K562 (cell line): ENCODE measurements around the gene AMZ2. TPM values are rescaled to one million over a fixed set of nuclear protein-coding genes. Genes with fewer than 3 reads are reported as not detected.
A peak's percentile ranks its signal among the peaks of the same experiment; 100 is the strongest.

Experiments used
- ATF7 ChIP-seq: fragments of 450-650 bp; IDR thresholded peaks from 2 replicates; pipeline ENCODE4 v1.7.1; 2014; ENCODE audit warnings: mild to moderate bottlenecking, moderate library complexity
- CGGBP1 ChIP-seq: fragments of 250-450 bp; sonication (Bioruptor Pico); IDR thresholded peaks from 2 replicates; pipeline ENCODE4 v1.9.0; 2021; ENCODE audit warnings: mild to moderate bottlenecking
- CXXC5 ChIP-seq: fragments of 250-450 bp; sonication (Bioruptor Pico); IDR thresholded peaks from 2 replicates; pipeline ENCODE4 v1.8.0; 2022; ENCODE audit warnings: inconsistent platforms, mild to moderate bottlenecking, moderate library complexity
- DIDO1 ChIP-seq: fragments of 450-650 bp; IDR thresholded peaks from 2 replicates; pipeline ENCODE4 v1.6.1; 2016; ENCODE audit warnings: low read depth, missing biosample characterization, missing genetic modification characterization
- NEUROD1 ChIP-seq: fragments of 150-350 bp; IDR thresholded peaks from 2 replicates; pipeline ENCODE4 v1.6.1; 2014; ENCODE audit warnings: borderline replicate concordance, low read length, low read depth; ENCODE audit not compliant: partially characterized antibody
- POLR2H ChIP-seq: IDR thresholded peaks from 2 replicates; pipeline ENCODE4 v1.6.1; 2016; ENCODE audit warnings: missing genetic modification characterization, low read depth, mild to moderate bottlenecking, control low read depth, missing compliant biosample characterization, moderate library complexity
- RBM17 ChIP-seq: fragments of 200-400 bp; formaldehyde crosslinking; IDR thresholded peaks from 2 replicates; pipeline ENCODE4 v1.6.1; 2017; ENCODE audit warnings: low read depth, mild to moderate bottlenecking, low read length, borderline replicate concordance
- TEAD1 ChIP-seq, 2 experiments: fragments of 450-650 bp in 1 of 2; sonication (generic) in 1 of 2; formaldehyde crosslinking; IDR thresholded peaks; 2 replicates each; pipeline versions ENCODE4 v1.4.0 to v1.8.0; 2020 to 2022; ENCODE audit warnings: mild to moderate bottlenecking in 2 of 2, missing genetic modification reagents in 1 of 2
- THRB ChIP-seq: fragments of 450-650 bp; formaldehyde crosslinking; conservative IDR thresholded peaks from 2 replicates; pipeline ENCODE4 v1.4.0; 2022; ENCODE audit warnings: mild to moderate bottlenecking, missing genetic modification characterization
- XRCC5 ChIP-seq: fragments of 200-400 bp; formaldehyde crosslinking; IDR thresholded peaks from 2 replicates; pipeline ENCODE4 v1.6.1; 2017; ENCODE audit warnings: low read depth, mild to moderate bottlenecking, low read length
- ZNF143 ChIP-seq: sonication (generic); formaldehyde crosslinking; IDR thresholded peaks from 2 replicates; pipeline ENCODE4 v1.9.0; 2022; ENCODE audit warnings: mild to moderate bottlenecking, missing genetic modification reagents
- polyA plus RNA-seq, 8 experiments: library from polyadenylated mRNA; depleted of rRNA in 4 of 8; stranded (reverse) in 5 of 8; unstranded in 3 of 8; fragments of >200 nt; fragmentation: Nextera tagmentation in 2 of 8; fragmentation: Illumina TruSeq in 1 of 8; extraction: Ambion mirVana in 2 of 8; extraction: Trizol in 1 of 8; gene quantifications; 2 replicates each; pipeline versions ENCODE4 v1.2.1 to v1.2.3, GENCODE V29; 2011 to 2014; ENCODE audit warnings: inconsistent platforms in 1 of 8, missing spikeins in 1 of 8
- total RNA-seq, 7 experiments: library from RNA; depleted of rRNA in 6 of 7; stranded (reverse); fragments of >200 nt in 6 of 7; fragmentation: Illumina TruSeq in 2 of 7; extraction: Trizol in 2 of 7; gene quantifications; 2 replicates each; pipeline versions ENCODE4 v1.2.1 to v1.2.3, GENCODE V29; 2011 to 2021; ENCODE audit warnings: low replicate concordance in 1 of 7
- TF ChIP-seq, protein P1 (sequence below): fragments of 450-650 bp; IDR thresholded peaks from 2 replicates; pipeline ENCODE4 v1.6.1; 2016; ENCODE audit warnings: mild to moderate bottlenecking, moderate library complexity

AMZ2 gene
- total and polyA plus RNA-seq, 9 of the 15 experiments (the other 6 are each of a cell fraction or from before 2014, with no cell fraction given) = 22.6 to 92.2 (median 52.6) TPM

GRCh38 chr17:68291836-68292688, 44.2 kb downstream of the AMZ2 start (continued):
- TF ChIP-seq, protein P1, sequence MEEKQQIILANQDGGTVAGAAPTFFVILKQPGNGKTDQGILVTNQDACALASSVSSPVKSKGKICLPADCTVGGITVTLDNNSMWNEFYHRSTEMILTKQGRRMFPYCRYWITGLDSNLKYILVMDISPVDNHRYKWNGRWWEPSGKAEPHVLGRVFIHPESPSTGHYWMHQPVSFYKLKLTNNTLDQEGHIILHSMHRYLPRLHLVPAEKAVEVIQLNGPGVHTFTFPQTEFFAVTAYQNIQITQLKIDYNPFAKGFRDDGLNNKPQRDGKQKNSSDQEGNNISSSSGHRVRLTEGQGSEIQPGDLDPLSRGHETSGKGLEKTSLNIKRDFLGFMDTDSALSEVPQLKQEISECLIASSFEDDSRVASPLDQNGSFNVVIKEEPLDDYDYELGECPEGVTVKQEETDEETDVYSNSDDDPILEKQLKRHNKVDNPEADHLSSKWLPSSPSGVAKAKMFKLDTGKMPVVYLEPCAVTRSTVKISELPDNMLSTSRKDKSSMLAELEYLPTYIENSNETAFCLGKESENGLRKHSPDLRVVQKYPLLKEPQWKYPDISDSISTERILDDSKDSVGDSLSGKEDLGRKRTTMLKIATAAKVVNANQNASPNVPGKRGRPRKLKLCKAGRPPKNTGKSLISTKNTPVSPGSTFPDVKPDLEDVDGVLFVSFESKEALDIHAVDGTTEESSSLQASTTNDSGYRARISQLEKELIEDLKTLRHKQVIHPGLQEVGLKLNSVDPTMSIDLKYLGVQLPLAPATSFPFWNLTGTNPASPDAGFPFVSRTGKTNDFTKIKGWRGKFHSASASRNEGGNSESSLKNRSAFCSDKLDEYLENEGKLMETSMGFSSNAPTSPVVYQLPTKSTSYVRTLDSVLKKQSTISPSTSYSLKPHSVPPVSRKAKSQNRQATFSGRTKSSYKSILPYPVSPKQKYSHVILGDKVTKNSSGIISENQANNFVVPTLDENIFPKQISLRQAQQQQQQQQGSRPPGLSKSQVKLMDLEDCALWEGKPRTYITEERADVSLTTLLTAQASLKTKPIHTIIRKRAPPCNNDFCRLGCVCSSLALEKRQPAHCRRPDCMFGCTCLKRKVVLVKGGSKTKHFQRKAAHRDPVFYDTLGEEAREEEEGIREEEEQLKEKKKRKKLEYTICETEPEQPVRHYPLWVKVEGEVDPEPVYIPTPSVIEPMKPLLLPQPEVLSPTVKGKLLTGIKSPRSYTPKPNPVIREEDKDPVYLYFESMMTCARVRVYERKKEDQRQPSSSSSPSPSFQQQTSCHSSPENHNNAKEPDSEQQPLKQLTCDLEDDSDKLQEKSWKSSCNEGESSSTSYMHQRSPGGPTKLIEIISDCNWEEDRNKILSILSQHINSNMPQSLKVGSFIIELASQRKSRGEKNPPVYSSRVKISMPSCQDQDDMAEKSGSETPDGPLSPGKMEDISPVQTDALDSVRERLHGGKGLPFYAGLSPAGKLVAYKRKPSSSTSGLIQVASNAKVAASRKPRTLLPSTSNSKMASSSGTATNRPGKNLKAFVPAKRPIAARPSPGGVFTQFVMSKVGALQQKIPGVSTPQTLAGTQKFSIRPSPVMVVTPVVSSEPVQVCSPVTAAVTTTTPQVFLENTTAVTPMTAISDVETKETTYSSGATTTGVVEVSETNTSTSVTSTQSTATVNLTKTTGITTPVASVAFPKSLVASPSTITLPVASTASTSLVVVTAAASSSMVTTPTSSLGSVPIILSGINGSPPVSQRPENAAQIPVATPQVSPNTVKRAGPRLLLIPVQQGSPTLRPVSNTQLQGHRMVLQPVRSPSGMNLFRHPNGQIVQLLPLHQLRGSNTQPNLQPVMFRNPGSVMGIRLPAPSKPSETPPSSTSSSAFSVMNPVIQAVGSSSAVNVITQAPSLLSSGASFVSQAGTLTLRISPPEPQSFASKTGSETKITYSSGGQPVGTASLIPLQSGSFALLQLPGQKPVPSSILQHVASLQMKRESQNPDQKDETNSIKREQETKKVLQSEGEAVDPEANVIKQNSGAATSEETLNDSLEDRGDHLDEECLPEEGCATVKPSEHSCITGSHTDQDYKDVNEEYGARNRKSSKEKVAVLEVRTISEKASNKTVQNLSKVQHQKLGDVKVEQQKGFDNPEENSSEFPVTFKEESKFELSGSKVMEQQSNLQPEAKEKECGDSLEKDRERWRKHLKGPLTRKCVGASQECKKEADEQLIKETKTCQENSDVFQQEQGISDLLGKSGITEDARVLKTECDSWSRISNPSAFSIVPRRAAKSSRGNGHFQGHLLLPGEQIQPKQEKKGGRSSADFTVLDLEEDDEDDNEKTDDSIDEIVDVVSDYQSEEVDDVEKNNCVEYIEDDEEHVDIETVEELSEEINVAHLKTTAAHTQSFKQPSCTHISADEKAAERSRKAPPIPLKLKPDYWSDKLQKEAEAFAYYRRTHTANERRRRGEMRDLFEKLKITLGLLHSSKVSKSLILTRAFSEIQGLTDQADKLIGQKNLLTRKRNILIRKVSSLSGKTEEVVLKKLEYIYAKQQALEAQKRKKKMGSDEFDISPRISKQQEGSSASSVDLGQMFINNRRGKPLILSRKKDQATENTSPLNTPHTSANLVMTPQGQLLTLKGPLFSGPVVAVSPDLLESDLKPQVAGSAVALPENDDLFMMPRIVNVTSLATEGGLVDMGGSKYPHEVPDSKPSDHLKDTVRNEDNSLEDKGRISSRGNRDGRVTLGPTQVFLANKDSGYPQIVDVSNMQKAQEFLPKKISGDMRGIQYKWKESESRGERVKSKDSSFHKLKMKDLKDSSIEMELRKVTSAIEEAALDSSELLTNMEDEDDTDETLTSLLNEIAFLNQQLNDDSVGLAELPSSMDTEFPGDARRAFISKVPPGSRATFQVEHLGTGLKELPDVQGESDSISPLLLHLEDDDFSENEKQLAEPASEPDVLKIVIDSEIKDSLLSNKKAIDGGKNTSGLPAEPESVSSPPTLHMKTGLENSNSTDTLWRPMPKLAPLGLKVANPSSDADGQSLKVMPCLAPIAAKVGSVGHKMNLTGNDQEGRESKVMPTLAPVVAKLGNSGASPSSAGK = peak; percentile 77
- TF ChIP-seq XRCC5 (0 out of 2 replicates have a peak, but pooled peaks have one; percentile 19), NEUROD1 (no peak), DIDO1 (no peak), ZNF143 (no peak), POLR2H (tag) (no peak), TEAD1 (CRISPR knock-in tag; IDR thresholded peaks at IDR 0.05) (peak in 1 of 2 experiments; percentile 61; a peak in 1 of 4 replicates), CXXC5 (peak; percentile 42; the same call in 1 of the 2 replicates), RBM17 (no peak), ATF7 (peak; percentile 33; the same call in 1 of the 2 replicates), CGGBP1 (CRISPR knock-in tag) (no peak), THRB (CRISPR knock-in tag) (no peak)
